GM06990 (cell line): ENCODE measurements around the gene REXO5.
"Not testable (repeated sequence)": the region's sequence is repeated elsewhere in the genome, so short reads cannot be mapped to it uniquely, and the experiment has no call there.

ENCODE experiments used
- DNase-seq: peaks from one replicate; pipeline ENCODE4 v3.0.0-alpha.2; 2011; ENCODE audit not compliant: insufficient read length; ENCODE audit errors: extremely low read depth
- H3K27me3 ChIP-seq: replicated peaks from 2 replicates; pipeline ENCODE4 v1.6.0; 2011; ENCODE audit warnings: low read length; ENCODE audit not compliant: control insufficient read depth, insufficient read depth
- H3K36me3 ChIP-seq: 2 replicates; pipeline ENCODE4 v1.5.1; 2011; ENCODE audit warnings: low read length; ENCODE audit not compliant: control insufficient read depth, insufficient read depth
- H3K4me3 ChIP-seq: replicated peaks from 2 replicates; pipeline ENCODE4 v1.5.1; 2011; ENCODE audit warnings: low read depth, mild to moderate bottlenecking, control low read depth, low read length
- CTCF ChIP-seq: IDR thresholded peaks from 2 replicates; pipeline ENCODE4 v1.5.1; 2011; ENCODE audit warnings: low read length, control low read depth, mild to moderate bottlenecking, inconsistent platforms; ENCODE audit not compliant: insufficient read depth, poor library complexity, severe bottlenecking

Gene REXO5

GRCh38 chr16:20803561-20804214 lies 2.6 kb upstream of the REXO5 start:
- H3K4me3 ChIP-seq = no peak overlapping the region
- no peak for TF ChIP-seq CTCF
- H3K27me3 ChIP-seq = no peaks in the 10 kb centered on the region
- no peaks in the 10 kb centered on the region; the same call in none of the 2 replicates for H3K36me3 ChIP-seq
- no peak for DNase-seq

- H3K27me3 ChIP-seq, H3K36me3 ChIP-seq, DNase-seq: not testable (repeated sequence)
- H3K4me3 ChIP-seq = peak overlapping the region; percentile 87
Measured at GRCh38 chr16:20805684-20806167, 601 bp upstream of the REXO5 start.

GRCh38 chr16:20807862-20808261 lies 1.5 kb downstream of the REXO5 start:
- no peak for TF ChIP-seq CTCF
- Histone ChIP-seq H3K36me3 (no peaks in the 10 kb centered on the region), H3K4me3 (peak overlapping the region; percentile 87), H3K27me3 (no peaks in the 10 kb centered on the region)
- DNase-seq = no peak

- no peak for TF ChIP-seq CTCF
- no peak for DNase-seq
- Histone ChIP-seq H3K27me3 (no peaks in the 10 kb centered on the region), H3K4me3 (no peak overlapping the region), H3K36me3 (no peaks in the 10 kb centered on the region; the same call in 1 of the 2 replicates)
Measured at GRCh38 chr16:20811889-20812439, 5.6 kb downstream of the REXO5 start.

- Histone ChIP-seq H3K27me3 (no peaks in the 10 kb centered on the region), H3K36me3 (no peaks in the 10 kb centered on the region; the same call in 1 of the 2 replicates), H3K4me3 (no peak overlapping the region)
- TF ChIP-seq CTCF = no peak
- no peak for DNase-seq
Measured at GRCh38 chr16:20812510-20812909, 6.2 kb downstream of the REXO5 start.

- Histone ChIP-seq H3K36me3 (no peaks in the 10 kb centered on the region; the same call in 1 of the 2 replicates), H3K4me3 (no peak overlapping the region), H3K27me3 (no peaks in the 10 kb centered on the region)
- peak; percentile 17 for DNase-seq
- no peak for TF ChIP-seq CTCF
Measured at GRCh38 chr16:20814784-20815183, 8.5 kb downstream of the REXO5 start.
